BE2C (cell line): ENCODE measurements around the gene CALML4.
A peak's percentile ranks its signal among the peaks of the same experiment; 100 is the strongest.
"Not testable (repeated sequence)": the region's sequence is repeated elsewhere in the genome, so short reads cannot be mapped to it uniquely, and the experiment has no call there.

ENCODE experiments used
- DNase-seq: peaks from one replicate; pipeline ENCODE4 v3.0.0-alpha.2; 2020
- H3K27me3 ChIP-seq: fragments of 250-450 bp; sonication (Bioruptor Pico); 2 replicates; pipeline ENCODE4 v1.5.1; 2020; ENCODE audit warnings: mild to moderate bottlenecking
- H3K36me3 ChIP-seq: fragments of 250-450 bp; sonication (Bioruptor Pico); 2 replicates; pipeline ENCODE4 v1.5.1; 2020; ENCODE audit warnings: mild to moderate bottlenecking
- H3K4me1 ChIP-seq: fragments of 250-450 bp; sonication (Bioruptor Pico); 2 replicates; pipeline ENCODE4 v1.5.1; 2020
- H3K4me3 ChIP-seq: 2 replicates; pipeline ENCODE4 v1.5.1; 2011; ENCODE audit warnings: low read depth, low read length
- H3K9me3 ChIP-seq: fragments of 250-450 bp; sonication (Bioruptor Pico); 2 replicates; pipeline ENCODE4 v1.5.1; 2020
- TF ChIP-seq, protein P1 (sequence below): IDR thresholded peaks from 2 replicates; pipeline ENCODE4 v1.5.1; 2012; ENCODE audit warnings: mild to moderate bottlenecking, low read depth, low read length

CALML4 gene

DNA sequence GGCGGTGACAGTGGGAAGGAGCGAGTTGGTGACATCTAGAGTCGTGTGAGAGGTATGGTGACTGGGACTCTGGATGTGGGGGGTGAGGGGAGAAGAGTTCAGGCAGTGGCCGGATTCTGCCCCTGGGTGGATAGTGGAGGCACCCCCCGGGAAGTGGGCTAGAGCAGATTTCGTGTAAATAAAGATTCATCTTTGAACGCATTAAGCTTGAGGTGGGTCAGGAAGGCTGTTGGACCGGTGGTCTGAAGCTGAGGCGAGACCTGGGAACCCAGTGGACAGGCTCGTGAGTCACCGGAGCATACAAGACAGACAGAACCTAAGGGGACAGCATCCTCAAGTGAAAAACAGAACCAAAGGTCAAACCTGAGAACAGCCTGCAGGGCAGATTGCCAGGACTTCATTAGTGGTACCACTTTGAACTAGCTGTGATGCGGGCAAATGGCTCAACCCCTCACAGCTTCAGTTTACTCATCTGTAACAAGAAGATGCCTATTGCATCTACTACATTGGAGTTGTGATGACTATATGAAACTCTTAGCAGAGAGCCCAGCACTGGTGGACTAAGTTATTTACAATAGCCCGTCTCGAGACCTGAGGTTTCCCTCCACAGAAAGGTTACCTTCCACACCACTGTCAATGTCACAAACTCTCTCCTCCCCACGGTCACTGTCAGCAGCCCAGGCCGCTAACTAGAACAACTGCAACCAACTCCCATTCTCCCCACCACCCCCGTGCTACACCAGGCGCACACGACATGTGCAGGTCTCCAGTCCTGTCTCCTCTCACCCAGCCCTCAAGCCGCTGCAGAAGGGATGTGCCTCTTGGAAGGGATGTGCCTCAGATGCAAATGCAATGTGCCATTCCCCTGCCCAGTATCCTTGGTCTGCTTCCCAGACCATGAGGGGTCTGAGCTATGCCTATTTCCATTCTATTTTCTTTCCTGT, 25.3 kb upstream of the CALML4 start:
- Histone ChIP-seq H3K9me3 (no peaks in the 10 kb centered on the region), H3K4me3 (peak overlapping the region; percentile 81), H3K36me3 (peaks cover 6% of the 10 kb centered on the region), H3K4me1 (peaks cover 26% of the 10 kb centered on the region), H3K27me3 (no peaks in the 10 kb centered on the region)
- TF ChIP-seq, protein P1, sequence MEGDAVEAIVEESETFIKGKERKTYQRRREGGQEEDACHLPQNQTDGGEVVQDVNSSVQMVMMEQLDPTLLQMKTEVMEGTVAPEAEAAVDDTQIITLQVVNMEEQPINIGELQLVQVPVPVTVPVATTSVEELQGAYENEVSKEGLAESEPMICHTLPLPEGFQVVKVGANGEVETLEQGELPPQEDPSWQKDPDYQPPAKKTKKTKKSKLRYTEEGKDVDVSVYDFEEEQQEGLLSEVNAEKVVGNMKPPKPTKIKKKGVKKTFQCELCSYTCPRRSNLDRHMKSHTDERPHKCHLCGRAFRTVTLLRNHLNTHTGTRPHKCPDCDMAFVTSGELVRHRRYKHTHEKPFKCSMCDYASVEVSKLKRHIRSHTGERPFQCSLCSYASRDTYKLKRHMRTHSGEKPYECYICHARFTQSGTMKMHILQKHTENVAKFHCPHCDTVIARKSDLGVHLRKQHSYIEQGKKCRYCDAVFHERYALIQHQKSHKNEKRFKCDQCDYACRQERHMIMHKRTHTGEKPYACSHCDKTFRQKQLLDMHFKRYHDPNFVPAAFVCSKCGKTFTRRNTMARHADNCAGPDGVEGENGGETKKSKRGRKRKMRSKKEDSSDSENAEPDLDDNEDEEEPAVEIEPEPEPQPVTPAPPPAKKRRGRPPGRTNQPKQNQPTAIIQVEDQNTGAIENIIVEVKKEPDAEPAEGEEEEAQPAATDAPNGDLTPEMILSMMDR = peak; percentile 26; the same call in 1 of the 2 replicates
- DNase-seq = peak; percentile 46

GRCh38 chr15:68229386-68230156, 24.4 kb upstream of the CALML4 start, which contains the start of gene CLN6:
TSS of gene CLN6 (minus strand) at chr15:68229728. CDS start at chr15:68229584, 144 bp downstream.
- peaks cover 7% of the 10 kb centered on the region for H3K36me3 ChIP-seq
- H3K4me3 ChIP-seq = peak within 1 kb of the TSS; percentile 81
- H3K4me1 ChIP-seq = peaks cover 26% of the 10 kb centered on the region
- H3K9me3 ChIP-seq = no peaks in the 10 kb centered on the region
- H3K27me3 ChIP-seq = no peaks in the 10 kb centered on the region
- TF ChIP-seq, protein P1 = no peak
- peak; percentile 92 for DNase-seq

DNA sequence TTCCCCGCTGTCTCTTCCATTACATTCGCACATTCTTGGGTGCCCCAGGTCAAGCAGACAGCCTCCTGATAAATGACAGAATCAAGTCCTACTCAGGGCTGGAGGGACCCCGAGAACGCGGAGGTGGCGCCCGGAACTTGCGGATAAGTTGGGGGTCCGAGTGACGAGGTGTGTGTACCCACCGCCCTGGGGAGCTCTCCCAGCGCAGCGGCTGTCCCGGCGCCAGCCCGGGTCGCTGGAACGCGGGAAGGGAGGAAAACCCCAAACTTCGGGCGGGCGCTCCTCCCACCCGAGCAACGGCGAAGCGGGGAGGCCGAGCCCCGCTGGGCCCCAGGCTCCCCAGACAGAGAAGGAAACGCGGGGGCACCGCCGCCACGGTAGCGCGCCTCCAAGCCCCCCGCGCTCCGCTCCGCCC, 23.8 kb upstream of the CALML4 start:
- TF ChIP-seq, protein P1 = no peak
- H3K9me3 ChIP-seq = no peaks in the 10 kb centered on the region
- no peaks in the 10 kb centered on the region for H3K27me3 ChIP-seq
- H3K36me3 ChIP-seq = peaks cover 7% of the 10 kb centered on the region
- peak overlapping the region; percentile 81 for H3K4me3 ChIP-seq
- no peak for DNase-seq
- H3K4me1 ChIP-seq = peaks cover 22% of the 10 kb centered on the region

GRCh38 chr15:68228143-68228970, 23.2 kb upstream of the CALML4 start:
- TF ChIP-seq, protein P1 = no peak
- H3K9me3 ChIP-seq = no peaks in the 10 kb centered on the region; the same call in 1 of the 2 replicates
- H3K4me3 ChIP-seq = peak overlapping the region; percentile 81
- peaks cover 13% of the 10 kb centered on the region for H3K36me3 ChIP-seq
- no peak for DNase-seq
- peaks cover 19% of the 10 kb centered on the region for H3K4me1 ChIP-seq
- no peaks in the 10 kb centered on the region for H3K27me3 ChIP-seq

DNA sequence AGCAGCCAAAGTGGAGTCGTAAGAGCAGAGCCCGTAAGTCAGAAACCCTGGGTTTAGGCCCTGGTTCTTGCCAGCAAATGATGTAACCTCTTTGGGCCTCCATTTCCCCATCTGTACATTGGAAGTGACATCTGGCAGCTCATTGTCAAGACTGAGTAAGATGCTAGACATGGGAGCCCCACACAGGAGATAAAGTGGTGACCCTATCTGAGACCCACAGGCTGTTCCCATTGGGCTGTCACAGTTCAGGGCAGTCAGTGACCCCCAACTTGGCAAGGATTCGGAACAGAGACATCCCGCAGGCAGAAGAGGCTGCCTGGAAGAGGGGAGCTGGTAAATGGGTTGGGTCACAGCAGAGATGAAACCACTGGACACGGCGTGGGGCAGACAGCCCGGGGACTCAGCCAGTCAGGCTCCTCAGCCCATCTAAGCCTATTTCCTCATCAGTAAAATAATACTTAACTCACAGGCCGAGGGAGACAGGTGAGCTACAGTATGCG, 22.6 kb upstream of the CALML4 start:
- H3K9me3 ChIP-seq = no peaks in the 10 kb centered on the region; the same call in 1 of the 2 replicates
- TF ChIP-seq, protein P1 = no peak
- no peaks in the 10 kb centered on the region for H3K27me3 ChIP-seq
- DNase-seq = no peak
- peaks cover 19% of the 10 kb centered on the region for H3K4me1 ChIP-seq
- peaks cover 17% of the 10 kb centered on the region for H3K36me3 ChIP-seq
- H3K4me3 ChIP-seq = peak overlapping the region; percentile 81

DNA sequence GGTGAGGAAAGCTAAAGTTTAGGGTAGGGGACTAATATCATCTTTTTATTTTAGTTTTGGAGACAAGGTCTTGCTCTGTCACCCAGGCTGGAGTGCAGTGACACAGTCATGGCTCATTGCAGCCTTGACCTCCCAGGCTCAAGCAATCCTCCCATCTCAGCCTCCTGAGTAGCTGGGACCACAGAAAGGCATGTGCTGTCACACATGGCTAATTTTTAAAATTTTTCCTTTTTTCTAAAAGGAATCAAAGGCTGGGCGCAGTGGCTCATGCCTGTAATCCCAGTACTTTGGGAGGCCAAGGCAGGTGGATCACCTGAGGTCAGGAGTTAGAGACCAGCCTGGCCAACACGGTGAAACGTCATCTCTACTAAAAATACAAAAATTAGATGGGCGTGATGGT, 20.3 kb upstream of the CALML4 start:
- not testable (repeated sequence) for DNase-seq, H3K4me3 ChIP-seq, H3K9me3 ChIP-seq, H3K27me3 ChIP-seq, H3K4me1 ChIP-seq
- H3K36me3 ChIP-seq = peaks cover 21% of the 10 kb centered on the region
